MV-4-11 (cell line): ENCODE measurements around the gene SPOCK1.

Experiments
- DNase-seq: peaks from one replicate; lab custom pipeline; 2025; lab: John Stamatoyannopoulos, UW

The SPOCK1 gene

DNA sequence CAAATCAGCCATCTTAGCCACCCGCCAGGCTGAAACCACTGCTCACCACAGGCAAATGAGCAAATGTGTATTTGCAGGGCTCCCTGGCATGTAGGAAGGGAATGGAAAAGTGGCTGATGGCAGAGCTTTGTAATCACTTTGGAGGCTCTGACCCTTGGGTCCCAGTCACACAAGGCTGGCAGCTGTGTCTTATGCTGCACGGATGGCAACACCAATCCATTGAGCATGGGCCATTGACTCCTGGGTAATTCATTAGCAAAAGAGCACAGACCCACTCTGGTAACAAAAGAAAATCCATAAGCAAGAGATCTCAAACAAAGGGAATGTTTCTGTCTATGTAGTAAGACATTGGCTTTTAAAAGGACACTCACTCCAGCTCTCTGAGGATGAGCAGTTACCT is 57.6 kb downstream of the SPOCK1 start:
- no peak for DNase-seq

- DNase-seq: no peak
Measured at GRCh38 chr5:137440795-137441194, 58.3 kb downstream of the SPOCK1 start.

DNA sequence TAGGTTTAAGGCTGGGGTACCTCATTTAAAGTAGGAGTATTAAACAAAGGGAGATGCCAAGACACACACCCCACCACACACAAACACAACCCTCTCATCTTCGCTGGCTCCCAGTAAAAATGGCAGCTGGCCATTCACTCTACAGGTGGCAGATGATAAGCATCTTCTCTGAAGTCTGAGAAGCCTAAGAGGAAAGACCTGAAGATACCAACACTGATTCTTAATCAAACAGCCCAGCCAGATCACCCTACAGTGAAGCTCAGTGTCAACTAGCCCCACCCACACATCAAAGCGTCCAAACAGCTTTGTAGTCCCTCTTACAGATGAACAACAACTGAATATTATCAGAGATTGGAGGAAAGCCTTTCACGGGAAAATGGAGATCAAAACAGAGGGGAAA is 59.5 kb downstream of the SPOCK1 start:
- DNase-seq: no peak

DNA sequence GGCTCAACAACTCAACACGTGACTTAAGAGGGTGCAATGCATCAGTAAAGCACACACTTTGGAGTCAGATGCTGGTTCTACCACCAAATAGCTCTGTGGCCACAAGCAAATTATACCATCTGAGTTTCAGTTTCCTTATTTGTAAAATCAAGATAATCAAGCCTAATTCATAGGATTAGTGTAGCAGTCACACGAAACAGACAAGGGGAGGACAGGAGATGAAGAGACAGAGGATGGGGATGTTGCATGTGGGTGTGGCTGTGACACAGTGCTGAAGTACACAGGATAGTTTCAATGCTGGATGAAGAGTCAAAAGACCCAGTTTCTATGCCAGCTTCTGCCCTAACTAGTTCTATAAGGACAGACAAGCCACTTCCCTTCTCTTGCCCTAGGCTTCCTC is 60.2 kb downstream of the SPOCK1 start:
- peak; percentile 57 for DNase-seq

GRCh38 chr5:137437774-137438173 is 61.4 kb downstream of the SPOCK1 start:
- no peak for DNase-seq

DNA sequence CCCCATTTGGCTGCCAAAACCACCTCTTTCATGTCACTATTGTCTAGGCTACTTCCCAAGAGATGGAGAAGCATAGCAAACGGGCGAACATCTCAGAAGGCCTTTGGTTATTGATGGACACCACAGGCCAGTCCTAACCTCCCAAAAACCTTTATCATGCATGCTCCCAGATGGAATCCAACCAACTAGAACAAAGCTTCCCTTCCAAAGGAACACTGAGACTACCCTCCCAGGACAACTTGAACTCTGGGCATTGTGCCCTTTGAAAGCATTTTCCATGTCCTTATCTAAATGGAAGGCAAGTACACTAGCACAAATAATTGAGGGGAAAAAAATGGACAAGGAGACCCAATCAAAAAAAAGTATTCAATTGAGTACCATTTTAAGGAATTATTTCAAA is 65.6 kb downstream of the SPOCK1 start:
- DNase-seq: no peak

DNA sequence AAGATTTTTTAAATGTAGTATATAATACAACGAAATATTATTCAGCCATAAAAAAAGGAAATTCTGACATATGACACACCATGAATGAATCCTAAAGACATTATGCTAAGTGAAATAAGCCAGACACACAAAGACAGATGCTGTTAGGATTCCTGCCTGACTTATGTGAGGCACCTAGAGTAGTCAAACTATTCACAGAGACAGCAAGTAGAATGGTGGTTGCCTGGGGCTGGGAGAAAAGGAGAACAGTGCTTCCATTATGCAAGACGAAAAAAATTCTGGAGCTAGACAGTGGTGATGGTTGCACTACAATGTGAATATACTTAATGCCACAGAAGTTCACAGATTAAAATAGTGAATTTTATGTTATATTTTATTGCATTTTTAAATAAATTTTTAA is 66.8 kb downstream of the SPOCK1 start:
- DNase-seq: no peak

- no peak for DNase-seq
Measured at GRCh38 chr5:137431051-137431450, 68.1 kb downstream of the SPOCK1 start.

DNA sequence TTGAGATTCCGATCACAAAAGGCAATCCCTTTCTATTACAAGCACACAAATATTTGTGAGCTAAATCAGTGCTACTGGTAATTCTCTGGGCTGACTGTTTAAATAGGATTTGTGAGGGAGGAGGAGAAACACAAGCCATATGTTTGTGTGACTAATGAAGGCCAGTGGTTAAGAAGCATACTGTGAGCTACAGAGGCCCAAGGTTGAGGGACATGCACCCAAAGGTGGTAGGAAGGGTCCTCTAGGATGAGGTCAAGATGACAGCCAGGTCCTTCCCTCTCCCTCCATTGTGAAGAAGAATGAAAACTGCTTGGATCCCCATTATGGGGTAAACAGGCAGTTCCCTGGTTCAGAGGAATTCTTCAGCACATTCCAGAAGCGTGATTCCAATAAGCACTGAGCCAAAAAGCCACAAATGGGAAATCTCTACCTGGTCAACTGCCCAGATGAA is 83.9 kb downstream of the SPOCK1 start:
- no peak for DNase-seq

DNA sequence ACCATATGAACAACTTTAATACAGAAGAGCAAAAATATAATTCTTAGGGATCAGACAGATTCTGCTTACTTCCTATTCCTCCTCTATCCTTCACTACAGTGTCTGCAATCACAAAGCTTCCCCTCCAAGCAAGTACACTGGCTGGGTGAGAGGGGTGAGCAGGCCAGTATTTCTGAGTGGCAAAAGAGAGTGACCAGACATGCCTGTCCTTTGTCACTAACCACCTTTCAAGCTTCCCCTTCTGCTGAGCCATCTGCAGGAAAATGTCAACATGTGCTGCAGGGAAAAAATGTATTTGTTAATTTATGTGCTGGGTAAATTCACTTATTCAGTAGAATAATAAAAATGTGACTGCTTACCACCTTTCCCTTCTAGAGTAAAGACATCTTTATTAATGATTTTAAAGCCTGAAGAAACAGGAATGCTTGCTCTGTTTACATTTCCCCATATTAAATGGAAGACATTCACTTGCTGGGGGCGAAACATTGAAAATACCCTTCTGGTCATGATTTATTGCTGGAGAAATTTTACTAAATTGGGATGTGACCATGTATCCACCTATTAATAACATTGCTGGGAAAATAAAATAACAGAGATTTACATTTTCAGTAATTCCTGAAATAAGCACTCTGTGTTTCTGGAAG is 84.9 kb downstream of the SPOCK1 start:
- DNase-seq: no peak

- DNase-seq: no peak
Measured at GRCh38 chr5:137412136-137412535, 87.0 kb downstream of the SPOCK1 start.

GRCh38 chr5:137410234-137411010 is 88.7 kb downstream of the SPOCK1 start:
- no peak for DNase-seq

DNA sequence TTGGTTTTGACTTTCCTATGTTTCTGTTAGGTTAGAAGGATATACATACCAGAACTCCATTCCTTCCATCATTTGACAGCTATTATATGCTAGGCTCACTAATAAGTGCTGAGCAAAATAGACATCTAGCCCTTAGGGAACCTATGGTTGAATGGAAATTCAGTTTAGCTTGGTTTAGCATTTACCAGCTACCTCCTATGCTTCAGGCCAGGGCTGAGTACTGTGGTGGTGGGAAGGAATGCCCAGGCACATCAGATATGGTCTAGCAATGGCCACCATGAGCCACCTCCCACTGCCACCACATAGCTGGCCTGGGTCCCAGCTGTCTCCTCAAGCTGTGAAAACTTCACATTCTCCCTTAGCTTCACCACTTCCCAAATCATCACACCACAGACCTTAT is 89.4 kb downstream of the SPOCK1 start:
- no peak for DNase-seq

DNA sequence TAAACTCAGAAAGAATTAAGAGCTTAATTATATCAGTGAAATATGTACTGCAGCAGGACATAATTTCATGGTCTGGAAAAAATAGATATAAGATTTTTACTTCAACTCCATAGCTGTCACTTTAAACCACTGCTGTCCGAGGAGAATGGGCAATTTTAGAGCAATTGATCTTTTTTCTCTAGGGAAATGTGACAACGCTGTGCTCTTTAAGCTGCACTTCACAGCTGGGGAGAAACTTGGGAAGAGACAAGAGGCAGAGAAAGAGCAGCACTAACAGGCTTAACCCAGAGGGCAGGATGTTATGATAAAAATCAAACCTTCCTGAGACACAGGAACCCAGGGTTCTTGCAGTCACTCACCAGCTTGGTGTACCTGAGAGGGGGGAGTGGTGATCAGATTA is 92.0 kb downstream of the SPOCK1 start:
- DNase-seq: no peak

- no peak for DNase-seq
Measured at GRCh38 chr5:137405393-137405792, 93.7 kb downstream of the SPOCK1 start.

- DNase-seq: no peak
Measured at GRCh38 chr5:137403869-137404268, 95.3 kb downstream of the SPOCK1 start.

GRCh38 chr5:137402436-137403187 is 96.5 kb downstream of the SPOCK1 start:
- no peak for DNase-seq

GRCh38 chr5:137401946-137402345 is 97.2 kb downstream of the SPOCK1 start:
- DNase-seq: no peak

DNA sequence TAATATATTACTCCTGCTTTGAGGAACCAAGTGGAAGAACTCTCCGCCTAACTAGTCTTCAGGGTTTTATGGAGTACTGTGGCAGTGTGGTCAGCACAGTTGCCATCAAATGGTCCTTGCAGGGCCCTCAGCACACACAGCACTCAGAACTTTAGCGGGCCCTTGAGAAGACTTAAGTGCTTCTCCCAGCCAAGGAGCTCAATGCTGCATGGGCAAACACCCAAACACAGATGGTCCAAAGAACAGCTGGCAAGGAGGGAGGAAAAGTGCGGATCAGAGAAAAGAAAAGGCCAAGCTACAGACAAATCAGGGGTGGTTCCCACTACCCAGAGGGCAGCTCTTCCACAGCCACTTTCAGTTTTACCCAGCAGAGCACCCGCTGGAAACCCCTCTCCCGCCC is 98.6 kb downstream of the SPOCK1 start:
- no peak for DNase-seq

DNA sequence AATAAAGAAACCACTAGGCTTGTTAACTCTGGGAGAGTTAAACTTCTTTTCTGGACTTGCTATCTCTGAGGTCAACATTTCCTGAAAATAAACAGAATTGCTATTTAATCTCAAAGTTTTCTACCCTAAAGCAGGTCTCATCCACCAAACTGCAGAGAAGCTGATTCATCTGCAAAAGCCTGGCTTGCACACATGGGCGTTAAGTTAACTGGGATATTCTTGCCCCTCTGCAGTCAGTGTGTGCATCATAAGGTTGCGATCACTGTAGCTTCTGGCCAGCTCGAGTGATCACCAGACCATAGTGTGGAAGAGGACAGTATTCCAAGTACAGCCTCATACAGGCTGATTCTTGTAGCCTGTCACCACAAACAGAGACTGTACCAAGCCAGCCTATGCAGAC is 99.2 kb downstream of the SPOCK1 start:
- no peak for DNase-seq

DNA sequence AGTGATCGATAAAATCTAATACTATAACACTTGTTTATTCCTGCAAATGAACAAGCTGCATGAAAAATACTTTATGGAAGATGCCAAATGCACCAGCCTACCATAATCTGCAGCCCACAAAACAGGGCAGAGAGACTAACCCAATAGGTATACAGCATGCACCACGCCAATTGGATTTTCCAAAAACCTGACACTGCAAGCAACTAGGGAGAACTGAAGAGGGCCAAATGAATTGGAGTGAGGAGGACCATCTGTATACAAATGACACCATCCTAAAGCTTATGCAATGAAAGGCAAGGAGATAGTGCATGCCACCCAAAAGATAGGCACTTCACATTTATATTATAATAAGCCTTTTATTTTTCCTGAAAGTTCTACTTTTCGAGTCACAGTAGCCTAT is 100.4 kb downstream of the SPOCK1 start:
- no peak for DNase-seq

GRCh38 chr5:137398154-137398553 is 101.0 kb downstream of the SPOCK1 start:
- no peak for DNase-seq
